Large intestine (tissue), 12 donors: ENCODE measurements around the gene RND1. TPM values are rescaled to one million over a fixed set of nuclear protein-coding genes. Genes with fewer than 3 reads are reported as not detected.
"Not testable (repeated sequence)": the region's sequence is repeated elsewhere in the genome, so short reads cannot be mapped to it uniquely, and the experiment has no call there.

Experiments
- DNase-seq, 2 donors: peaks; one replicate each; pipeline versions ENCODE4 v3.0.0 to v3.0.0-alpha.2; 2013
- H3K27ac ChIP-seq: one replicate; pipeline ENCODE4 v1.5.1; 2013; ENCODE audit warnings: low read length
- H3K27me3 ChIP-seq: 2 replicates; pipeline ENCODE4 v1.6.1; 2013; ENCODE audit warnings: low read length; ENCODE audit not compliant: control insufficient read depth, insufficient read depth
- H3K36me3 ChIP-seq: 2 replicates; pipeline ENCODE4 v1.6.1; 2013; ENCODE audit warnings: low read length; ENCODE audit not compliant: control insufficient read depth, insufficient read depth
- H3K4me1 ChIP-seq: one replicate; pipeline ENCODE4 v1.6.1; 2013; ENCODE audit warnings: low read length; ENCODE audit not compliant: control insufficient read depth, insufficient read depth
- H3K4me3 ChIP-seq: one replicate; pipeline ENCODE4 v1.5.1; 2013; ENCODE audit warnings: low read length
- H3K9me3 ChIP-seq: one replicate; pipeline ENCODE4 v1.6.1; 2013; ENCODE audit warnings: mild to moderate bottlenecking, low read depth, low read length, moderate library complexity; ENCODE audit not compliant: control insufficient read depth
- WGBS: methylation state at CpG from one replicate; pipeline ENCODE4 v1.1.5; 2013; ENCODE audit warnings: low lambda C conversion rate; ENCODE audit not compliant: insufficient coverage; 5-methylcytosine and 5-hydroxymethylcytosine counted together
- long read RNA-seq, 11 donors: transcript quantifications; one replicate each; lab custom pipeline, GENCODE V29; 2026
- polyA plus RNA-seq: library from polyadenylated mRNA; unstranded; fragments of 120-200 nt; gene quantifications from one replicate; pipeline ENCODE4 v1.2.1, GENCODE V29; 2013

The RND1 gene
- polyA plus RNA-seq: 1.3 TPM
- long read RNA-seq, donor 1, partial matches to known transcripts: 0 of 2 reads
- long read RNA-seq, donor 1, other reads (novel, unspliced or antisense): 0 of 2 reads
- long read RNA-seq, donor 2, partial matches to known transcripts: 0 of 1 reads
- long read RNA-seq, donor 2, other reads (novel, unspliced or antisense): 0 of 1 reads
- long read RNA-seq, donor 3: 0 reads
- long read RNA-seq, donor 4: 0 reads
- long read RNA-seq, donor 5: 0 reads
- long read RNA-seq, donor 6, partial matches to known transcripts: 0 of 2 reads
- long read RNA-seq, donor 6, other reads (novel, unspliced or antisense): 0 of 2 reads
- long read RNA-seq, donor 7, partial matches to known transcripts: 0 of 1 reads
- long read RNA-seq, donor 7, other reads (novel, unspliced or antisense): 0 of 1 reads
- long read RNA-seq, donor 8, partial matches to known transcripts: 0 of 1 reads
- long read RNA-seq, donor 8, other reads (novel, unspliced or antisense): 0 of 1 reads
- long read RNA-seq, donor 9, partial matches to known transcripts: 0 of 4 reads
- long read RNA-seq, donor 9, other reads (novel, unspliced or antisense): 0 of 4 reads
- long read RNA-seq, donor 10, partial matches to known transcripts: 0 of 2 reads
- long read RNA-seq, donor 10, other reads (novel, unspliced or antisense): 0 of 2 reads
- long read RNA-seq, donor 11, partial matches to known transcripts: 0 of 1 reads
- long read RNA-seq, donor 11, other reads (novel, unspliced or antisense): 0 of 1 reads

DNA sequence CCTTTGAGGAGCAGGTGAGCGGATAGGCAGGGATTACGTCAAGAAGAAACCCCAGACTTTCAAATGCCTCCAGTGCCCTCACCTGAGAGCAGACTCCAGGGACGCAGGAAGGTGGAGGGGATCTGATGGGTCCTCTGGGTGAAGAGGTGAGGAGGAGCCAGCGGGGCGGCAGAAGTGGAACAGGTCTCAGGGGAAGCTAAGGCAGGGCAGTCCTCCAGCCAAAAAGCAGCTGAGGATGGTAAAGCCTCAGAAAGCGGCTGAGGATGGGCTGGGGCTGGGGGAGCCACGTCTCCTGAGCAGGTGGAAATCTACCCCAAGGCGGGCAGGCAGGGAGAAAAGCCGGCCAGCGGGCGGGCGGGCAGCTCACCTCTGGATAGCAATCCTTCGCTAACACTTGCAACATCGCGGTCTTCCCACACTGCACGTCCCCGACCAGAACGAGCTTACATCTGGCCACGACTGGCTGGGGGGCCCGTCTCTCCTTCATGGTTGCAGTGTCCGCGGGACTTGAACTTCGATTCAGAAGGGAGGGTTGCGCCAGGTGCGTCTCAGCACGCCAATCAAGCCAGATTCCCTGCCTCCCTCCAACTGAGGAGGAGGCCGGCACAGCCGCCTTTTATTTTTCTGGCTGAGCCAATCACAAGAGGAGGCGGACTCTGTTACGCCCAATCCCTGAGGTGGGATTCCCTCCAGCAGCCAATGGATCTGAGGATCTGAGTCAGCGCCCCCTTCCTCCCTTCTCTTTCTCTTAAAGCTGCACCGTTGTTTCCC is at the start of gene RND1:
Gene RND1, minus strand, starts transcription at position 590 of the 771 bp plus-strand sequence. Its CDS starts 103 bp downstream, at position 487.
- Histone ChIP-seq H3K9me3 (no peaks in the 10 kb centered on the region), H3K36me3 (peaks cover 3% of the 10 kb centered on the region), H3K27ac (no peak within 1 kb of the TSS), H3K4me1 (peaks cover 7% of the 10 kb centered on the region), H3K4me3 (peak within 1 kb of the TSS; percentile 66), H3K27me3 (peaks cover 7% of the 10 kb centered on the region)
- peak; percentile 85 to 95 for DNase-seq
- WGBS: no CpG with 5 or more reads among the region's 32 CpGs

DNA sequence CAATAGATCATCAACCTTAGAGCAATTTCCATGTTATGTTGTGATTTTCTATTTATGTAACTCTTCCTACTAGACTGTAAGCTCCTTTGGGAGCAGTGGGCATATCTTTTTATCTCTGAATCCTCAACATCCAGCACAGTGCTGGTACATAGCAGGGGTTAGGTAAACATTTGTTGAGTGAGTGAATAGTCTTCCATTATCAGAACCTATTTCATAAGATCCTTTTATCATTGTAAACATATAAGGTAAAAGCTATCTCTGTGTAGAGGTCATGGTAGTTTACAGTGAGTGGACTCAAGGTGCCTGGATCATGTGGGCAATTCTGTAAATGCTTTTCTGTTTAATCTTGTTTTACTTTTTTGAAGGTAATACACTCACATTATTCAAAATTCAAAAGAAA is 44.5 kb upstream of the RND1 start:
- H3K27me3 ChIP-seq: no peaks in the 10 kb centered on the region

DNA sequence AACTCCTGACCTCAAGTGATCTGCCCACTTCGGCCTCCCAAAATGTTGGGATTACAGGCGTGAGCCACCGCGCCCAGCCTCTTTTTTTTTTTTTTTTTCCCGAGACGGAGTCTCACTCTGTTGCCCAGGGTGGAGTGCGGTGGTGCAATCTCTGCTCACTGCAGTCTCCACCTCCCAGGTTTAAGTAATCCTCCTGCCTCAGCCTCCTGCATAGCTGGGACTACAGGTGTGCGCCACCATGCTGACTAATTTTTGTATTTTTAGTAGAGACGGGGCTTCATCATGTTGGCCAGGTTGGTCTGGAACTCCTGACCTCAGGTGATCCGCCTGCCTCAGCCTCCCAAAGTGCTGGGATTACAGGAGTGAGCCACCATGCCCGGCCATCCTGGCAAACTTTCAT is 44.0 kb upstream of the RND1 start:
- H3K9me3 ChIP-seq, H3K27ac ChIP-seq, DNase-seq, H3K36me3 ChIP-seq, H3K4me3 ChIP-seq, H3K27me3 ChIP-seq: not testable (repeated sequence)
- WGBS: no CpG with 5 or more reads among the region's 11 CpGs
- H3K4me1 ChIP-seq: peaks cover 22% of the 10 kb centered on the region

More for the DNA sequence above, 44.5 kb upstream of the RND1 start:
- no peak overlapping the region for H3K4me3 ChIP-seq
- H3K9me3 ChIP-seq: no peaks in the 10 kb centered on the region
- H3K27ac ChIP-seq: no peak overlapping the region
- H3K4me1 ChIP-seq: peaks cover 22% of the 10 kb centered on the region
- H3K36me3 ChIP-seq: no peaks in the 10 kb centered on the region
- DNase-seq: peak in 1 of 2 donors; percentile 53

DNA sequence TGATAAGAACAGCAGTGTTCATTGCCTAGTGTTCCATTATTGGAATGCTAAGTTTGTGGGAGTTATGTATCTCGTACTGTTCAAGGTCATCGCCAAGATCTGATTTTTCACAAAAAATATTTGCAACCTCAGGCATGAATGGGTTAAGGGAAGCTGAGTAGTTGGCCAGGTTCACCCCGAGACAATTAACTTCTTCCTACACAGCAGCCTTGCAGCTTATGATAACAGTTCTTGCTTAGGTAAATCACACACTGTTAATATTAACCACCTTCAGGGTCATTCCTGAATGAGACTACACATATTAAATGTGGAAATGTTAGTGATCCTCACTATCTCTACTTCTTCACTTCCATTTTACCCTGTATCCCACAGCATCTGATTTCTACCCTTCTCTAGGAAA is 41.6 kb upstream of the RND1 start:
- Histone ChIP-seq H3K27me3 (no peaks in the 10 kb centered on the region), H3K27ac (peak overlapping the region; percentile 67), H3K4me3 (no peak overlapping the region), H3K4me1 (peaks cover 25% of the 10 kb centered on the region), H3K9me3 (no peaks in the 10 kb centered on the region), H3K36me3 (no peaks in the 10 kb centered on the region)
- no CpG with 5 or more reads among the region's 3 CpGs for WGBS
- DNase-seq: peak; percentile 45 to 78

DNA sequence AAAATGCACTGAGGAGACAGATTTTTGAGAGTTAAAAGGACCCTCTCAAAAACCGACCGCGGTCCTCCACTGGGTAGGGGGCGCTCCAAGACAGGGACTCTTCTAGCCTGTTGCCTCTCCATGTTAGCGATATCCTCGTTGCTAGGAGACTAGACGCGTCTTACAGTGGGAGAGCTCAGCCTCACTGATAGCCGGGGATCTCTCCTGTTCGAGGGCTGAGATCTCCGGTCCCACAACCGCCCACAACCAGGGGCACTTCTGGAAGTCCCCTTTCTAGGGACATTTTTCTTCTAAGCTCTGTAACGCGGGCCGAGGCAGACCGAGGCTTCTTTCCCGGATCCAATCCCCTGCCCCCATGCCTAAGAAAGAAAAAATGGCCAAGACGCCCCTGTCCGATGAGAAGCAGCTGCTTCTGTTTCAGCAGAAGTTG is 38.3 kb upstream of the RND1 start:
- H3K4me3 ChIP-seq: peak overlapping the region; percentile 38
- H3K27ac ChIP-seq: no peak overlapping the region
- H3K4me1 ChIP-seq: peaks cover 13% of the 10 kb centered on the region
- no peaks in the 10 kb centered on the region for H3K36me3 ChIP-seq
- no CpG with 5 or more reads among the region's 19 CpGs for WGBS
- H3K9me3 ChIP-seq: no peaks in the 10 kb centered on the region
- H3K27me3 ChIP-seq: no peaks in the 10 kb centered on the region
- DNase-seq: peak; percentile 81 to 85

DNA sequence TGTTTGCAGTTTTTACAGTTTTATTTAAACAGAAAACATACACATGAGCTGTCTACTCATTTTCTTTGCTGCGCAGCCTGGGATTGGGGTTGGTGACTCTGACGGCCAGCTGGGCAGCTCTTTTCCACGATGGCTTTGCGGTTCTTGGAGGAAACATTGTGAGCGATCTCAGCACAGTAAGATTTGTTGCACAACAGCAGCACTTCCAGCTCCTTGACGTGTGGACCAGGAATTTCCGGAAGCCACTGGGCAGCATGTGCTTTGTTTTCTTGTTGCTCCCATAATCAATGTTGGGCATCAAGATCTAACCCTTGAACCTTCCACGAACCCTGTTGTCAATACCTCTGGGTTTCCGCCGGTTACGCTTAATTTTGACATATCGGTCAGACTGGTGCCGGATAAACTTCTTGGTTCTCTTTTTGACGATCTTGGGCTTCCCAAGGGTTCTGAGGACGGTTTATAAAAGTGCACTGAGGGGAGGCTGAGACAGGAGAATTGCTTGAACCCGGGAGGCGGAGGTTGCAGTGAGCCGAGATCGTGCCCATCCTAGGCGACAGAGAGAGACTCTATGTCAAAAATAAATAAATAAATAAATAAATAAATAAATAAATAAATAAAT is 37.8 kb upstream of the RND1 start:
- Histone ChIP-seq H3K9me3 (no peaks in the 10 kb centered on the region), H3K4me3 (no peak overlapping the region), H3K36me3 (no peaks in the 10 kb centered on the region), H3K4me1 (peaks cover 13% of the 10 kb centered on the region), H3K27ac (no peak overlapping the region), H3K27me3 (no peaks in the 10 kb centered on the region)
- 63% methylated on average over 6 of the region's 20 CpGs for WGBS
- DNase-seq: no peak

DNA sequence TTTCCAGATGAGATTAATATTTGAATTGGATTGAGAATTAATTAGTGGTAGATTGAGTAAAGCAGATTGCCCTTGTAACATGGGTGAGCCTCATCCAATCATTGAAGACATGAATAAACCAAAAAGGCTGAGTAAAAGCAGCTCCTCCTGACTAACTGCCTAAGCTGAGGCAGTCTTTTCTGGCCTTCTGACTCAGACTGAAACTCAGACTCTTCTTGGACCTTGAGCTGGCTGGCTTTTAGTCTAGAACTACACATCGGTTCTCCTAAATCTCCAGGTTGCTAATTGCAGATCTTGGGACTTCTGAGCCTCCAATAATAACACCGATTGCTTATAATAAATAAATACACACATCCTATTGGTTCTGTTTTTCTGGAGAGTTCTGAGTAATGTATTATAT is 35.6 kb upstream of the RND1 start:
- no peak for DNase-seq
- H3K27ac ChIP-seq: no peak overlapping the region
- WGBS: no CpG with 5 or more reads among the region's 2 CpGs

DNA sequence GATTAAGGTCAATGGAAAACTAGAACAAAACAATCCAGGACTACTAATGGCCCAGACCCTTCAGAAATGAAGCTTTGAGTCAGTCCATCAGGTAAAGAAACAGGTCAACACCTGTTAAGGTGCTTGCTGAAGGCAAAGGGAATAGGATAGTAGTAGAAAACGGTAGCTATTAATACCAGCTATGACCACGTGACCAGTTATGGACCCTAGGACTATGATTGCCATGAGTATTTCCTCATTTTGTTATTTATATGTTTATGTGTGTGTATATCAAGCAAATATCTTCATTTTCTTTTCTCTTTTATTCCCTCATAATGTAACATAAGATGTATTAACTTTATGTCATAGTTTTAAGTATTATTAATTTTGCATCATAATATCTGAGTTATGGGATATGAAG is 34.0 kb upstream of the RND1 start:
- H3K4me1 ChIP-seq: peaks cover 2% of the 10 kb centered on the region
- H3K4me3 ChIP-seq: no peak overlapping the region
- H3K27me3 ChIP-seq: no peaks in the 10 kb centered on the region
- WGBS: 80% methylated on average over 1 of the region's 2 CpGs
- no peaks in the 10 kb centered on the region for H3K36me3 ChIP-seq
- H3K27ac ChIP-seq: no peak overlapping the region
- no peaks in the 10 kb centered on the region for H3K9me3 ChIP-seq
- DNase-seq: no peak

More for the DNA sequence above, 35.6 kb upstream of the RND1 start:
- no peaks in the 10 kb centered on the region for H3K27me3 ChIP-seq
- no peaks in the 10 kb centered on the region for H3K9me3 ChIP-seq
- peaks cover 2% of the 10 kb centered on the region for H3K4me1 ChIP-seq
- H3K36me3 ChIP-seq: no peaks in the 10 kb centered on the region
- no peak overlapping the region for H3K4me3 ChIP-seq

DNA sequence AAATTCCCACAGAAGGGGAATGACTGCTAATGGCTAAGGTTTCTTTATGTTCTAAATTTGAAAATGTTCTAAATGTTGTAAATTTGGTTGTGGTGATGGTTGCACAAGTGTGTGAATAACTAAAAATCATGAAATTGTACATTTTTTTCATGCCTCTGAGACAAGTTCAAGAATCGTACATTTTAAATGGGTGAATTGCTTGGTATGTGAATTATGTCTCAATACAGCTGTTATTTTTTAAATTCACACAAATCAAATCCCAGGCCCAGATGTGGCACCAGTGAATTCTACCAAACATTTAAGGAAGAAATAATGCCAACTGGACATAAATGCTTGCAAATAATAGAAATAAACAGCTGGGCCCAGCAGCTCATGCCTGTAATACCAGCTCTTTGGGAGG is 28.6 kb upstream of the RND1 start:
- Histone ChIP-seq H3K4me3 (no peak overlapping the region), H3K27ac (no peak overlapping the region), H3K36me3 (no peaks in the 10 kb centered on the region), H3K27me3 (no peaks in the 10 kb centered on the region), H3K9me3 (no peaks in the 10 kb centered on the region), H3K4me1 (peaks cover 2% of the 10 kb centered on the region)
- no peak for DNase-seq
- 83% methylated on average over 1 of the region's 1 CpG for WGBS
